ENCODE measurements around the gene SMIM8. TPM values are rescaled to one million over a fixed set of nuclear protein-coding genes. Genes with fewer than 3 reads are reported as not detected.

SMIM8 gene
- total and polyA plus RNA-seq, 10 of the 15 experiments (the other 5 are each of a cell fraction or from before 2014, with no cell fraction given): 6.2 to 45.8 (median 10.4) TPM

GRCh38 chr6:87293526-87293925 lies 28.9 kb upstream of the SMIM8 start (continued):
- TF ChIP-seq ZNF592 (IDR thresholded peaks at IDR 0.05) (no peak), POLR2A (IDR thresholded peaks at IDR 0.05; ENCODE audit: low read depth, low read length) (no peak), ZZZ3 (IDR thresholded peaks at IDR 0.05; ENCODE audit: control insufficient read depth, insufficient read length, low read depth) (no peak), TCF12 (IDR thresholded peaks at IDR 0.05; ENCODE audit: low read depth, low read length) (no peak), SMC3 (IDR thresholded peaks at IDR 0.05; ENCODE audit: borderline replicate concordance, low read length) (no peak), RELA (IDR thresholded peaks at IDR 0.05; ENCODE audit: borderline replicate concordance, partially characterized antibody) (no peak), IRF5 (IDR thresholded peaks at IDR 0.05; ENCODE audit: borderline replicate concordance) (no peak), BACH1 (IDR thresholded peaks at IDR 0.05; ENCODE audit: borderline replicate concordance) (no peak), SREBF1 (IDR thresholded peaks at IDR 0.05; ENCODE audit: low read length) (no peak), FOXK2 (IDR thresholded peaks at IDR 0.05) (no peak), NFYA (IDR thresholded peaks at IDR 0.05; ENCODE audit: borderline replicate concordance, low read depth, low read length) (no peak)

All from GM12878 (cell line).